AG08395 (cell line): ENCODE data around the gene SH3GL2.

Experiments used
- DNase-seq: peaks from one replicate; pipeline ENCODE4 v3.0.0; 2012; ENCODE audit warnings: mixed read lengths, low spot score

The SH3GL2 gene

DNA sequence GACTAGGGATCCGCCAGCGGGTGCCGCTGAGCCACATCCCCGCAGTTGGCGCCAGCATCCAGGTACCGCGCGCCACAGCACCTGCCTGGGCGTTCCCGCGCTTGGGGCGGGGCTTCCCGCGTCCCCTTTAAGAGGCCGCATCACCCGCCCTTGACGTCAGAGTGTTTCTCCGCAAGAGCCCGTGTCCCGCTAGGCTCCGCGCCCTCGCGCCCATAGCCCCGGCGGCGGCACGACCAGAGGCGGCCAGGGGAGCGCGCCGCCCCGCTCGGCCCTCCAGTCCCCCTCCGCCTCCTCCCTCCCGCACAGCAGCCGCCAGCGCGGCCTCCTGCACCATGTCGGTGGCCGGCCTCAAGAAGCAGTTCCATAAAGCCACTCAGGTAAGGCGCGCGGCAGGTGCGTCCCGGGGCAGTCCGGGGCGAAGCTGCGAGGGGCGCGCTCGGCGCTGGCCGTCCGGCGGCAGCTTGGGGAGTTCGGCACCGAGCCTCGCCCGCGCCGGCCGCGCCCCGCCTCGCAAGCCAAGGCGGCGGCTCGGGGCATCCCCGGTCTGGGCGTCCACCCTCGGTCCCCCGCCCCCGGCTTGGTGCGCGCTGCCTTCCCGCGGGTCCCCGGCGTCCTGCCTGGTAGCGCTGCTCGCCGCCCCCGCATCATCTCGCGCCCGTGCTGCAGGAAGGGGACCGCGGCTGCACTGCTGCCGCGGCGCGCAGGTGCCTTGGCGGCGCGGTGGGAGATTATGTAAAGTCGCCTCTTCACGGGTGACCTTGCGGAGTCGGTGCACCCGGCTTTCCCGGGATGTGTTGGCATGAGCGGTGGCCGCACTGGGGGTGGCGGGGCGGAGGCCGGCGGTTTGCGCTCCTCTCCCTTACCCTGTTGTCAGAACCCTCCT, at the start of gene SH3GL2:
SH3GL2 (plus strand) TSS at position 156 of the 883 bp plus-strand sequence.
- no peak for DNase-seq

DNA sequence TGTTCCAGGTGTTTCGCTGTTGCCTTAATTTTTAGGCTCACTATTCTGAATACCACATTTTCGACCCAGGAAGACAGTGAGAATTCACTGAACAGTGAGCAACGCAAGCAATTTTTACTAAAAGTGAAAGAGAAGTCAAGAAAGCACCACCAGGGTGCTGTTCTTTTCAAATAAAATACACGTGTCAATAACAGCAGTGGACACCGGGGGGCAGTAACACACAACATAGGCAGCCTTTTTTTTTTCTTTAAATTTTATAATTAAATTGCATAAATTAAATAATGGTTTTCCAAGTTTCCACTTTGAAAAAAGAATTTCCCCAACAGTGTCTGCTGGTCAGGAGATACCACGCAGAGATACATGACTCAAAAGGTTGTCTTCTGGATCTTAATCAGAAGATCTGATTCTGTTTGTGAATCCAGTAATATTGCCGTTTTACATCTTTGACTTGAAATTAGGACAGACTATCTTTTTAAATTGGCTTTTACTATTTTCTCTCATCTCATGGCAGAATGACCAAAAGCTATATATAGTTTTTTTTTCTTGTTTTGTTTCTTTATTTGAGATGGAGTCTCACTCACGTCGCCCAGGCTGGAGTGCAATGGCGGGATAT, 47.1 kb upstream of the SH3GL2 start:
- DNase-seq, result peak; percentile 41

DNA sequence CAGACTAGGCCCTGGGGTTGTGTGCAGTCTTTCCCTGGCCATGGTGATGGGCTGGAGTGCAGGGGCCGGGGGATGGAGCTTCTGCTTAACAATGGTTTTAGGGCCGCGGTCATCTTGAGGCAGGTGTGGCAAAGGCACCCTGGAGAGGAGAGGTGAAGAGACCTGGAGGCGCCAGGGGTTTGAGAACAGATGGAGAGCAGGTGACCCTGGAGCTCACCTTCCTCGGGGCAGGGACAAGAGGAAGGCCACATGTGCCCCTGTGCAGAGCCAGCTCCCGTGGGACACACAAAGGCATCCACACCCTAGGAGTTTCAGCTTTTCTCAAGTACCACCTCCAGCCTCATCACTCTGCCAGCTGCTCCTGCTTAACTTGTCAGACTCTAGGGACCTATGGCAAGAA, 46.4 kb upstream of the SH3GL2 start:
- DNase-seq, result no peak

DNA sequence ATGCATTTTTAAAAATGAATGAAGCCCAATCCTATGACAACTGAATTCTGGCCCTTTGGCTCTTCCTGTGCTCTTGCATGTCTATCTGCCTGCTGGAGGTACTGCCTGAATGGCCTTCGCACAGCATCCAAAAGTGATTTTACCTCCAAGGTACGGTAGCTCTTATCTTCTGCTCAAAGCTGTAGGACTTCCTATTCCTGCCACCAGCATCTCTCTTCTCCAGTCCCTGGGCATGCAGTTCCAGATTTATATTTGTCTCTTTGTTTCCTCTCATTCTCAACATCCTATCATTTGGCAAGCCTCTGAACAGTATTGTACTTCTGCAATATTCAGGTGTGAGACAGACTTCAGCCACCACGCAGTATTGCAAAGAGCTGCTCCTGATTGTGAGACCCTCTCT, 43.7 kb upstream of the SH3GL2 start:
- no peak for DNase-seq

DNA sequence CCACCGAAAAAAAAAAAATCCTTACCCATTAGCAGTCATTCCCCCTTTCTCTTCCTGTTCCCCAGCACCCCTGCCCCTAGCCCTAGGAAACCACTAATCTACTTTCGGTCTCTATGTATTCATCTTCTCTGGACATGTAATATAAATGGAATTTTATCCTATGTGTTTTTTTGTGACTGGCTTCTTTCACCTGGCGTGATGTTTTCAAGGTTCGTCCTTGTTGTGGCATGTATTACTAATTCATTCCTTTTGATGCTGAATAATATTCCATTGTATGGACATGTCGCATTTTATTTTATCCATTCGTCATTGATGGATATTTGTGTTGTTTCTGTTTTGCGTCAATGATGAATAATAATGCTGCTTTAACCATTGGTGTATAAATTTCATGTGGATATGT, 42.8 kb upstream of the SH3GL2 start:
- no peak for DNase-seq

DNA sequence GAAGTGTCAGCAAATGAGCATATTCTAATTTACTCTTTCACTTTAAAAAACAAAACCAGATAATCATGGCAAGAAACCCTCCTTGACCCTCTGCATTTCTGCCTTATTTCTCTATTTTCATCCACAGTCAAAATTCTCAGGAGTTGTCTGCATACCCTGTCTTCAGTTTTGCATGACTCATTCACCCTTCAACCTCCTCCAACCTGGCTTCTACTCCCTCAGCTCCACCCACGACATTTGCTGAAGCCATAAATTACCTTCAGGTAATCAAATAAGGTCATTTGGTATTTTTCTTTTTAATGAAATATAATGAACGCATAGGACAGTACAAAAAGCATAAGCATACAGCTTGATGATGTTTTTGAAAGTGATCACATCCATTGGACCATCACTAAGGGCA, 27.8 kb upstream of the SH3GL2 start:
- DNase-seq, result no peak

DNA sequence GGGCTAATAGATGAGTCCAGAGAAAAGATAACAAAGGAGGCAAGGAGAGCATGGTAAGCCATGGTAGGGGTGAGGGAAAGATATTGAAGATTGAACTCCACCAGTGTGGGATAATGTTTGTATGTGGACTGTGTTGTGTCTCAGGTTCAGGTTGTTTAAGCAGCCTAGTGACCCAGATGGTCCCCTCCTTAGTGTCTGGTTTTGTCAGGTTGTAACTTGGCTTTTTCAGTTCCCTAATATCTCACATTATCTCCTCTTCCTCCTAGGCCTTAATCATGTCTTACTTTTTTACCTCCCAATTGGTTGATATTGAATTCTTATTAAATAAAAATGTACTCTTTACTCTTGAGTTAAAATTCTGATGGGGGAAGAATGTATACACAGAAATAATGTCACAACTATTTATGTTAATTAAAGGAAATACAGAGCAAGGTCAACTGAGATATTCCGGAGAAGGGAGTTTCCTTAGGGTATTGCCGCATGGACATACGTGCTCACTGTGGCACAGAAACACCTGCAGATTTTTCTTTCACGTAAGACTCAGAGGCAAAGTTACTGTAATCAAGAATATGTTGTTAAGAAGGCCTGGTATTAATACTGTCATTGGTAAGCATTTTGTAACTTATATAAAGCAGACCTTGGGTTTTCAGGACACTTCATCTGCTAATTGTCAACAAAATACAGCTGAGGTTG, 23.4 kb upstream of the SH3GL2 start:
- DNase-seq, result no peak

DNA sequence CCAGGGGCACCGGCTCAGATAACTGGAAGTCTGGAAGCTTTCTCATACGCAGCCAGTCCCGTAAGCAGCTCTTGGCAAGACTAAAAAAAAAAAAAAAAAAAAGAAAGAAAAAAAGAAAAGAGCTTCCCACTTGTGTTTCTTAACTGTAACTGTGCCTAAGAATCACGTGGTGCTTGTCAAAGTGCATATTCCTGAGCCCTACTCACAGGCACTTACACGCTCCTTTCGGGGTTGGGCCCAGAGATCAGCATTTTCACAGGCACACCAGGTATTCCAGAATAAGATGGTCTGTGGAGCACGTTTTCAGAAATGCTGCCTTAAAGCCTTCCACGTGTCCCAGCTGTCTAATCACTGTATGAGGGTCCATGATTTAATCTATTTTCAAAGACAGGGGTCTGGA, 22.6 kb upstream of the SH3GL2 start:
- DNase-seq, result no peak

DNA sequence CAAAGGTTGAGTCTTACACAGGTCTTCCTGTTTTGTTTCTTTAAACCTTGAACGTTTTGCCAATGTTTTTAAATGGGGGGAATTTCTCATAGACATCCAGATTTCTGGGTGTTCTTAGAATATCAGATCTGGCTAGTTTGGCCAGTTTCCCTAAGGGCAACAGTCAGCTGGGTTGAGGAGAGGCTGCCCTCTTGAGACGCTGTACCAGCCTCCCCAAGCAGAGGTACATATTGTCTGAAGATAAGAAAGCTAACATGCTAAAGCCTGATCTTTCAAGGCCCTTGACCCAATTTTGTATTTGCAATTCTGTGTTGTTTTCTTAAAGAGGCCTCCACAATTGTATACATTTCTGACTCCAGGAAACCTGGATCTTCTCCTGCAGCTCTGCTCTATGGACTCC, 21.9 kb upstream of the SH3GL2 start:
- no peak for DNase-seq

DNA sequence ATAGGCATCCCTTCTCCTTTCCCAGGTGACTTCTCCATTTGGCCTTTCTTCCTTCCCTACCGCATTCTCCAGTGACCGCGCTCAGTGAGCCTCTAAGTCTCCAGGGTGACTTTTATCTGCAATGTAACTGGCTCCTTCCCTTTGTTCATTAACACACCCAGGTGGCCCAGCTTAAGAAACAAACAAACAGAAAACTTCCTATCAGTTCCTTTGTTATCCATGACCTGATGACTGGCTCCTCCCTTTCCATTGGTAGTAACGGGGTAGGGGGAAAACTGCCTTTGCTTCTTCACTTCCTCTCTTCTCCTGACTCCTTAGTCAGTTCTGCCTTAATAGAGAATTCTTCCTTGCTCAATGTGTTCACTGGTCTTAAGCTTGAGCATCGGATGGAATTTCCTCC, 7.0 kb upstream of the SH3GL2 start:
- no peak for DNase-seq

DNA sequence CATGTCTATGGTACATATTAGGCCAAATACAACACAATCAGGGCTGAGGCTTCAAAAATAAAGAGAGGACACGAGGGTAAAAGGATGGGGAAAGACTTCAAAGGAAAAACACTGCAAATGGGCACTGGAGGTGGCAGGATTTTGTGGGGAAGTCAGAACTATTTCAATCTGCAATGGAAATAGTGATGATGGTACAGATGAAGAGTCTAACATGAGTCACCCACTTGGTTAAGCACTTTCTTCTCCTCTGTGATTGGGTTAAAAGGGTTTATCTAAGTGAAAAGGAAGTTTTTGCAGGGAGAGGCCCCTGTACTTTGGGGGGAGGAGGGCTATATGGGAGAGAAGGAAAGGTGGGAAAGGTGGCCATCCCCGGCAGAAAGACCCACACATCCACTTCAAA, 4.5 kb upstream of the SH3GL2 start:
- DNase-seq, result no peak

DNA sequence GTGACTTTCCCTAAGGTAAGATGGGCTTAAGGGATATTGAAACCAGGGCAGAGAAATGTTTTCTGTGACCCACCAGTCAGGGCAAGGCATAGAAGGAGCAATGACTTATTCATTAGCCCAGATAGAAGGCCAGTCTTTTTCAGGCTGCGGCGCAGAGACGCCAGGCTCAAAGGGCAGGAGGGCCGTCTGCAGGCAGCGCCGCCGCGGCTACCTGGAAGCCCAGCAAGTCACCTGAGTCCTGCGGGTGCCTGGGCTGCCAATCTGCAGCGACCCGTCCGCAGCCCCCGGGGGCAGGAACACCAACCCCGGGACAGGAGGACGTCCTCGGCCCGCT, 322 bp upstream of the SH3GL2 start:
- DNase-seq, result no peak

DNA sequence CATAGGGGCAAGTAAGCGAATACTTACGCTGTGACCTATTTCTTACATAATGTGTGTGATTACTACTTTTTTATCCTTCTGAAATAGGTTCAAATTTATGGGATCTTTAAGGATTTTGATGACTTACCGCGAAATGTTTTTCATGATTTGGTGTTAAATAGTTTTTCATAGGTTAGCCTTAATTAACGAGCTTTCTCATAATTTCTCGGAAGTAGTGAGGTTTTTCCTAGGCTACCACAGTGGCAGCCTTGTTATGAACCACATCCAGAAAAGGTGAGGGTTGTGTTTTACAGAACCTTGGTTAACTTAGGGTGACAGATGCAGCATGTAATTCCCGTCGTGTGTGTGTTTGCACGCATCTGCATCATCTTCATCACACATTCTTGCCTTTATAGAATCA, 1.3 kb downstream of the SH3GL2 start:
- no peak for DNase-seq

DNA sequence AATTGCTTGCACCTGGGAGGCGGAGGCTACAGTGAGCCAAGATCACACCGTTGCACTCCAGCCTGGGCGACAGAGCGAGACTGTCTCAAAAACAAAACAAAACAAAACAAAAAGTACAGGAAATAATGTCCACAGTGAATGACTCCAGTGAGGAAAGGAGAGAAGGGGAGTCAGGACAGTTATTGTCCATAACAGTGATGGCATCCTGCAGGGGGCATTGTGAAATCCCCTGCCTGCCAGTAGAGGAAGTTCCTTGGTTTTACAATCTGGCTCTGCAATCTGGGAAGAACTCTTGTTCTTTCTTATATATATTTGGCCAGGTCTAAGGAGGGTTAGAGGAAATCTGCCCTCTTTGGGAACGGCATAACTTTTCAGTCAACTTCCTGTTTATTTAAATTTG, 8.2 kb downstream of the SH3GL2 start:
- DNase-seq, result no peak

DNA sequence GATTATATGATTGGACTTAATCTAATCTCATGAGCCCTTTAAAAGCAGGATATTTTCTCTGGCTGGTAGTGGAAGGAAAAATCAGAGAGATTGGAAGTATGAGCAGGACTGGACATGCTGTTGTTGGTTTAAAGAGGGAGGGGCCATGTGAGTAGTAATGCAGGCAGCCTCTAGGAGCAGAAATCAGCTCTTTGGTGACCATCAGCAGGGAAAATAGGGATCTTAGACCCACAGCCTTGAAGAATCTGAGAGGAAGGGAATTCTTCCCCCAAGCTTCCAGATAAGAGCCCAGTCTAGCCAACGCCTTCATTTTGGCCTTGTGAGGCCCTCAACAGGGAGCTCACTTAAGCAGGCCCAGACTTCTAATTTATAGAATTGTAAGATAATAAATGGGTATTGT, 9.5 kb downstream of the SH3GL2 start:
- no peak for DNase-seq

DNA sequence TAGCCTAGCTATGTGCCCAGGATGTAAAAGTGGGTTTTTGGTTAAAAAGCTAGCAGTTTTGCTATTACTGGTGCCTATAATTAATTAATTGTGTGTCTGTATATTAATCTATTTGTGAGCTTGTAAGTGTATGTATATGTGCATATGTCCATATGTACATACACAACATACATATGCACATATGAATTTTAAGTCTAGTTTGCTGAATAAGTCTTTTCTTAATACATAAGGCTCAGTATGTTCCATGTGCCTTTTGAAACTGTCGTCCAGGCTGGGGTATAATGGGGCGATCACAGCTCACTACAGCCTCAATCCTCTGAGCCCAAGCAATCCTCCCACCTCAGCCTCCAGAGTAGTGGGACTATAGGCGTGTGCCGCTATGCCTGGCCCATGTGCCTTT, 10.1 kb downstream of the SH3GL2 start:
- DNase-seq, result no peak

DNA sequence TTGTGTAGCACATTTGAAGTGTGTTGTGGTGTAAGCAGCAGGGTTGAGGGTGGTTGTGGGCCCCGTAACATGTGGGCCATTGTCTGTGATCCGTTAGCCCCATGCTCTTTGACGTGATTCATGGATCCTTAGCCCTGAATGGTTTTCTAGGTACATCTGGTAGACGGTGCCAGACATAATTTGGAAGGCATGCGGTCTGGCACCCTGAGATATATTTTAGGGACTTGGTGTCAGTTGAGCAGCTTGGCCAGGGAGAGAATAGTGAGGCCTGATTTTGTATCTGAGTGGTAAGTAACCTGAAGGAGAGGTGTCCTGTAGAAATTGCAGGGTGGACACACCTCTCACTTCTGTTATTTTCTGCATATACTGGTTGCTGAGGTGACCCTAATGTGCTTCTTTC, 10.9 kb downstream of the SH3GL2 start:
- no peak for DNase-seq

DNA sequence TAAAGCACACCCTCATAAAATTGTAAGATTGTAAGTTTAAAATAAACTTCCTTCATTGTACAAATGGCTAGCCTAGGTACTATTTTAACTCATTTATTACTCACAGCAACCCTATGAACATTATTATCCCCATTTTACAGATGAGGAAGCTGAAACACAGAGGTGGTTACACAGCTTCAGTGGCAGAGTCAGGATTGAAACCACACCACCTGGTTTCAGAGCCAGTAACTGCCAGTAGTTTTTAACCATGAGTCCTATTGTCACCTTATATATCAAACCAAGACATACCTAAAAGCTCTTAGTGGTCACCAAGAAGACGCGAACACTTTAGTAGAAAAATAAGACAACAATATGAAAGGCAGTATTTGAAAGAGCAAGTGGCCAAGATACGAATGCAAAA, 16.1 kb downstream of the SH3GL2 start:
- no peak for DNase-seq

DNA sequence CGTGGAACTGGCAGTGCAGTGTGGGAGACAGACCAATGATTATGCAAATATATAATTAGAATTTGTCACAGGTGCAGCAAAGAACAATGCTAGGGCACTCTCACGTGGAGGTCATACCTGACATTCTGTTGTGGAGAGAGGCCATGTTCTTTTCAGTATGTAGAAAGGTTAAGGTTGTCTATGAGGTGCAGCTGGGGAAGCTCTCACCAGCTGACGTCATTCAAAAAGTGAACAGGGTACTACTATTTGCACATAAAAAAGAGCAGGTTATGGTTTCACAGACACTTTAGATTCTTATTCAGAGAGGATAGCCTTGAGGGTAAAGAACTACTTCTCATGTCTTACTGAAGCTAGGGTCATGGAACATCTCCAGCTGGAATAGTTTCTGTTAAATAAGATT, 19.1 kb downstream of the SH3GL2 start:
- no peak for DNase-seq

DNA sequence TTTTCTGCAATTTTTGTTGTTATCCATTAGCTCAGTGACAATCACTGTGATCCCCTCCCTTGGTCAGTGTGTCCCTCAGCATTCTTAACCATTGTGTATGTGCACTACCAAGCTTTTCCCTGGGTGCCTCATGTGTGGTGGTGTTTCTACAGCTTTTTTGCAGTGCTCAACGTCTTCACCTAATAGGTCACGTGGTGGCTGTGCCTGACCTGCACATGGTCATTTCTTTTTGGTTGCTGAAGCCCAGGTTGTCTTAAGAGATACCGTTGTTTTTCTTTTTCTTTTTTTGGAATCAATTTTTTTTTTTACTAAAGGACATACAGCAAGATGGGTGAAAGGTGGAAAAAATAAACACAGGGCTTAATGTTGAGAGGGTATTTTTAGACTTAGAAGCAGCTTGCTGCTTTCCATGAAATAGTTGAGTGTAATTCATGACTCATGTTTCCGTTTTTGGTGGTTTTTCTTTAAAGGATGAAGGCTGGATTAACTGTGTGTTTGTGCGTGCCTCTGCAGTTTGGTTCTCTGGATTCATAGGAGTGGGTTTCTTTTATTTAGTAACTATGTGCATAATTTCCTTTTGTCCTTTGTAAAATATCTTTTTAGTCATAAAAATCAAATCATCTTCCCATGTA, 22.2 kb downstream of the SH3GL2 start:
- DNase-seq, result no peak

DNA sequence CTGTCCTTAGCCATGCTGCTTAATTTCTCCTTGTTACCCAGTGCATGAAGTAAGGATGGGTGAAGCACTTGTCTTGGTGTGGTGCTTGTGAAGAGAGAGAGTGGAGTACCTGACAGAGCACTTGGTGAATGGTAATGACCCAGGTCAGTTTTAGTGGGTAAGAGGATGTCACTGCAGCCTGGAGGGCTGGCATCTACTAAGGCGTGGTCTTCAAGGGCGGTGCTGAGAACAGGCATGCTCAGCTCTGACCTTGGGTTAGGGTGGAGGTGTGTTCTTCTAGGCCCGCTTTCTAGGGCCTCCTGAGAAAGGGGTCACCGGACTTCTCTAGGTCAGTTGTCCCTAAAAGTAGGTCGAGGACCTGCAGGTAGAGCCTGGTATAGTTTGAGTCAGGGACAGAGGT, 25.7 kb downstream of the SH3GL2 start:
- no peak for DNase-seq

DNA sequence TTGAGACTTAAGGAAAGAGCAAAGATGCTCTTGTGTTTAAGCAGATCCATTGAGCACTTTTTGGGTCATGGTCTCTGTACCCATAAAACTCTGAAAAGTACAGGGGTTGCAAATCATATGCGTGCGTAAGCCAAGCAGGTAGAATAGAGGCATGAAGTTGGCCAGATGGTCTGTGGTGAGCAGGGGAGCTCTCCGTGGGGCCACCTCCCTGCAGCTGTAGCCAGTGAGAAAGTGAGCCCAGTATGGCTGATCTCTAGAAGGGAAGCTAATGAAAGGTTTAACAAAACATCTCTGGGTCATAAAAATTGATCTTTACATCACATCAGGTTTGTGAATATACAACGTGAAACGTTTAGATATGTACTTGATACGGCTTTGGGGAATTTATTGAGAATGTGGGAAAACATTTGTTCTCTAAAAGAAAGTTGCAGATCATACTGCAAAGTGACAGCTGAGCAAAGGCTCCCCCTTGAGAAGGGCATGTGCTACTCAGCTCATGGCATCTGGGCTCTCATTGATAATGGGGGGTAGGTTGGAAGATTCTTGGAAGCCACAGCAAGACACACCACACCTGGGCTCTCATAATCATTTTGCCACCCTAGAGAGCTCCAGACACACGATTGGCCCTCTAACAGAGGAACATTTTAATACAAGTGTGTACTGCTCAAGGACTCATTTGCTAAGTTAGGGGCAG, 30.6 kb downstream of the SH3GL2 start:
- no peak for DNase-seq
